HCT116 (cell line): ENCODE measurements around the gene SLC30A10. TPM values are rescaled to one million over a fixed set of nuclear protein-coding genes. Genes with fewer than 3 reads are reported as not detected.

Experiments used
- ATAC-seq: fragments of 200-7000 bp; cut with Tn5 transposase; 2 replicates; pipeline ENCODE4 v1.9.1; 2020; ENCODE audit warnings: mild to moderate bottlenecking, moderate library complexity
- BruUV-seq: library from RNA; stranded (reverse); fragments of 400-500 nt; replicated peaks from 2 replicates; lab custom pipeline; 2021; lab: Mats Ljungman, UMichigan
- CTCF ChIA-PET: fragments of 300-600 bp; sonication (Branson Sonifier 250); formaldehyde crosslinking; loops from one replicate; lab custom pipeline; 2021; ENCODE audit warnings: antibody characterized with exemption; lab: Charles Lee
- POLR2A ChIA-PET: fragments of 300-600, 350-600 bp; sonication (Branson Sonifier 250); formaldehyde crosslinking; loops from one replicate; lab custom pipeline; 2021; ENCODE audit warnings: antibody characterized with exemption; lab: Charles Lee
- RAD21 ChIA-PET, 2 experiments: fragments of 300-600 bp; sonication (Branson Sonifier 250); formaldehyde crosslinking; loops; one replicate each; lab custom pipeline; 2023; ENCODE audit warnings: low total read pairs in 2 of 2; ENCODE audit not compliant: uncharacterized antibody in 2 of 2, unreplicated experiment in 2 of 2, low non-redundant PET in 1 of 2; lab: Charles Lee
- DNase-seq: peaks from one replicate; pipeline ENCODE4 v3.0.0-alpha.2; 2010; ENCODE audit warnings: low read depth, low spot score
- H2AFZ ChIP-seq: fragments of 200-600 bp; shearing (Covaris generic), sonication (generic); 2 replicates; pipeline ENCODE4 v1.6.1; 2017; ENCODE audit warnings: low read depth, mixed run types, mixed read lengths, antibody characterized with exemption, low read length; ENCODE audit not compliant: poor library complexity, severe bottlenecking
- H3K27ac ChIP-seq: 2 replicates; pipeline ENCODE4 v1.5.1; 2012; ENCODE audit warnings: low read depth, low read length
- H3K27me3 ChIP-seq: fragments of 200-600 bp; sonication (generic); 2 replicates; pipeline ENCODE4 v1.6.1; 2016; ENCODE audit warnings: mixed run types, low read length, mixed read lengths; ENCODE audit not compliant: insufficient read depth
- H3K36me3 ChIP-seq, 2 experiments: fragments of 200-500 bp in 1 of 2; fragments of 200-600 bp in 1 of 2; sonication (Bioruptor generic) in 1 of 2; sonication (generic) in 1 of 2; 2 replicates each; pipeline versions ENCODE4 v1.5.1 to v1.6.1; 2014 to 2016; ENCODE audit warnings: low read length in 2 of 2, inconsistent platforms in 1 of 2, mixed read lengths in 1 of 2, mixed run types in 1 of 2; ENCODE audit not compliant: insufficient read depth in 2 of 2, control insufficient read depth in 1 of 2
- H3K4me1 ChIP-seq, 2 experiments: fragments of 200-600 bp in 1 of 2; sonication (generic) in 1 of 2; 2 replicates each; pipeline versions ENCODE4 v1.5.1 to v1.6.1; 2012 to 2017; ENCODE audit warnings: low read length in 2 of 2, inconsistent platforms in 1 of 2, mild to moderate bottlenecking in 1 of 2, mixed read lengths in 1 of 2, mixed run types in 1 of 2, moderate library complexity in 1 of 2; ENCODE audit not compliant: insufficient read depth in 2 of 2, control insufficient read depth in 1 of 2
- H3K4me2 ChIP-seq: fragments of 200-600 bp; sonication (generic); 2 replicates; pipeline ENCODE4 v1.6.1; 2017; ENCODE audit warnings: mixed run types, low read length, mixed read lengths
- H3K4me3 ChIP-seq, 2 experiments: fragments of 200-600 bp in 1 of 2; sonication (generic) in 1 of 2; replicated peaks in 1 of 2; 2 replicates each; pipeline ENCODE4 v1.5.1; 2011 to 2016; ENCODE audit warnings: low read length in 2 of 2, control low read depth in 1 of 2, low read depth in 1 of 2, mild to moderate bottlenecking in 1 of 2, mixed read lengths in 1 of 2, mixed run types in 1 of 2
- H3K79me2 ChIP-seq: fragments of 200-600 bp; sonication (generic); 2 replicates; pipeline ENCODE4 v1.6.1; 2017; ENCODE audit warnings: mild to moderate bottlenecking, mixed run types, low read length, moderate library complexity, mixed read lengths; ENCODE audit not compliant: insufficient read depth
- H3K9ac ChIP-seq: fragments of 200-600 bp; sonication (generic); 2 replicates; pipeline ENCODE4 v1.6.1; 2016; ENCODE audit warnings: low read length, mixed read lengths
- H3K9me2 ChIP-seq: fragments of 200-600 bp; sonication (generic), shearing (Covaris generic); 2 replicates; pipeline ENCODE4 v1.6.1; 2017; ENCODE audit warnings: mixed run types, mild to moderate bottlenecking, moderate library complexity; ENCODE audit not compliant: insufficient read depth
- H3K9me3 ChIP-seq, 2 experiments: fragments of 200-500 bp in 1 of 2; fragments of 200-600 bp in 1 of 2; sonication (Bioruptor generic) in 1 of 2; sonication (generic) in 1 of 2; 2 replicates each; pipeline ENCODE4 v1.6.1; 2014 to 2017; ENCODE audit warnings: low read length in 2 of 2, mixed read lengths in 2 of 2, inconsistent platforms in 1 of 2, low read depth in 1 of 2, mild to moderate bottlenecking in 1 of 2, mixed run types in 1 of 2, moderate library complexity in 1 of 2; ENCODE audit not compliant: control insufficient read depth in 1 of 2, insufficient read depth in 1 of 2
- H4K20me1 ChIP-seq: fragments of 200-600 bp; sonication (generic), shearing (Covaris generic); 2 replicates; pipeline ENCODE4 v1.6.1; 2017; ENCODE audit warnings: mixed run types, mild to moderate bottlenecking, moderate library complexity; ENCODE audit not compliant: insufficient read depth
- CEBPB ChIP-seq: IDR thresholded peaks from 2 replicates; pipeline ENCODE4 v1.6.1; 2012; ENCODE audit warnings: low read depth
- CTCF ChIP-seq, 3 experiments: fragments of 200-600 bp in 1 of 3; sonication (generic) in 1 of 3; IDR thresholded peaks in 2 of 3; conservative IDR thresholded peaks in 1 of 3; 2 replicates each; pipeline ENCODE4 v1.5.1; 2012 to 2017; ENCODE audit warnings: low read depth in 2 of 3, low read length in 2 of 3, antibody characterized with exemption in 1 of 3, borderline replicate concordance in 1 of 3, control low read depth in 1 of 3, mild to moderate bottlenecking in 1 of 3, mixed read lengths in 1 of 3, mixed run types in 1 of 3, moderate library complexity in 1 of 3; ENCODE audit not compliant: insufficient read depth in 1 of 3
- EGR1 ChIP-seq: IDR thresholded peaks from 2 replicates; pipeline ENCODE4 v1.6.1; 2012; ENCODE audit warnings: low read depth
- ELF1 ChIP-seq: IDR thresholded peaks from 2 replicates; pipeline ENCODE4 v1.6.1; 2012; ENCODE audit warnings: low read depth, borderline replicate concordance
- EZH2 ChIP-seq: fragments of 200-600 bp; sonication (generic); IDR thresholded peaks from 2 replicates; pipeline ENCODE4 v1.6.1; 2017; ENCODE audit warnings: antibody characterized with exemption, mixed run types
- EZH2phosphoT487 ChIP-seq: fragments of 200-600 bp; IDR thresholded peaks from 2 replicates; pipeline ENCODE4 v1.6.1; 2018; ENCODE audit warnings: antibody characterized with exemption, borderline replicate concordance
- FOSL1 ChIP-seq: IDR thresholded peaks from 2 replicates; pipeline ENCODE4 v1.6.1; 2012; ENCODE audit warnings: low read depth
- POLR2AphosphoS5 ChIP-seq: IDR thresholded peaks from 2 replicates; pipeline ENCODE4 v1.6.1; 2011; ENCODE audit warnings: mild to moderate bottlenecking, low read depth, low read length, moderate library complexity
- RAD21 ChIP-seq: IDR thresholded peaks from 2 replicates; pipeline ENCODE4 v1.6.1; 2012; ENCODE audit warnings: low read depth, mild to moderate bottlenecking
- SP1 ChIP-seq: IDR thresholded peaks from 2 replicates; pipeline ENCODE4 v1.6.1; 2012; ENCODE audit warnings: low read depth
- TCF7L2 ChIP-seq: IDR thresholded peaks from 2 replicates; pipeline ENCODE4 v1.7.0; 2011; ENCODE audit warnings: borderline replicate concordance, inconsistent platforms; ENCODE audit not compliant: insufficient read depth, insufficient read length; ENCODE audit errors: extremely low read depth
- ZBTB33 ChIP-seq: IDR thresholded peaks from 2 replicates; pipeline ENCODE4 v1.6.1; 2011; ENCODE audit warnings: mild to moderate bottlenecking, low read length, moderate library complexity; ENCODE audit not compliant: insufficient replicate concordance; ENCODE audit errors: extremely low read depth
- ZFX ChIP-seq: fragments of 450-650 bp; IDR thresholded peaks from 2 replicates; pipeline ENCODE4 v1.6.1; 2017
- ZNF274 ChIP-seq: fragments of 200-500 bp; sonication (Bioruptor generic); IDR thresholded peaks from 2 replicates; pipeline ENCODE4 v1.6.1; 2014; ENCODE audit warnings: mild to moderate bottlenecking, low read depth, low read length, inconsistent platforms
- intact Hi-C: fragments of 100-400 bp; cut with micrococcal nuclease; formaldehyde crosslinking; loops from 2 replicates; pipeline ENCODE4 v1.10.0; 2022
- total RNA-seq: library from RNA; stranded (reverse); gene quantifications from one replicate; pipeline ENCODE4 v1.2.1, GENCODE V29; 2021; ENCODE audit not compliant: unreplicated experiment
- TF ChIP-seq, protein P1 (sequence below): IDR thresholded peaks from 2 replicates; pipeline ENCODE4 v1.6.1; 2012

SLC30A10 gene
- total RNA-seq, 1 experiment from 2014 or later: 0.15 TPM

DNA sequence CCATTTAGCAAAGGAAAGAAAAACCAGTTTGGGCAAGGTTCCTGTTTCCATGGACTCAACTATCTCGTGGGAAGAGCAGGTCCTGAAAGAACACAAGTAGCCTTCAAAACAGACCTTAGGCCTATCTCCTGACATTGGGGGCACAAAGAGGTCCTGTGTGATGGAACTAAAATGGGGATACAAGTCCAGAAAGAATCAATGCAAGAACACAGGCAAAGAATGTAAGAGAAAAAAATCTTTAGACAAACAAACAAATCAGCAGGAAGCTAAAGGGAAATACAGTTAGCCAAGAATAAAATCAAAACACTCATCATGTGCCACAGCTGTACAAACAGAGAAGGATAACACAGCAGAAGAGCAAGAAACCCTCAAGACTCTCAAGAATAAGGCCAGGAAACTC lies 28.2 kb downstream of the SLC30A10 start:
- no peak for TF ChIP-seq EZH2
- no peak for TF ChIP-seq ZFX
- no peak for TF ChIP-seq ZBTB33
- TF ChIP-seq POLR2AphosphoS5: no peak
- TF ChIP-seq CEBPB: no peak
- TF ChIP-seq, protein P1, sequence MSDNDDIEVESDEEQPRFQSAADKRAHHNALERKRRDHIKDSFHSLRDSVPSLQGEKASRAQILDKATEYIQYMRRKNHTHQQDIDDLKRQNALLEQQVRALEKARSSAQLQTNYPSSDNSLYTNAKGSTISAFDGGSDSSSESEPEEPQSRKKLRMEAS: no peak
- no peak for TF ChIP-seq CTCF (IDR thresholded peaks at IDR 0.05 in 2 of 3, conservative IDR thresholded peaks at IDR 0.05 in 1 of 3; ENCODE audit: borderline replicate concordance in 1 of 3, insufficient read depth in 1 of 3, low read depth in 2 of 3, low read length in 2 of 3)
- no peak for TF ChIP-seq FOSL1
- no peak for TF ChIP-seq SP1
- TF ChIP-seq TCF7L2: no peak
- no peak for TF ChIP-seq ZNF274
- no peak for TF ChIP-seq RAD21
- no peak for TF ChIP-seq EGR1
- TF ChIP-seq ELF1: no peak
- no peak for TF ChIP-seq EZH2phosphoT487
- no TSS peak for BruUV-seq
- intact Hi-C loops: no loop called here
- POLR2A ChIA-PET: no interaction called here
- no peaks in the 10 kb centered on the region for H3K36me3 ChIP-seq
- H3K27me3 ChIP-seq: peaks cover 14% of the 10 kb centered on the region
- no peaks in the 10 kb centered on the region for H3K4me1 ChIP-seq
- H3K4me3 ChIP-seq: no peak overlapping the region
- no peak overlapping the region for H2AFZ ChIP-seq
- ATAC-seq: no peak
- no peaks in the 10 kb centered on the region for H3K9me3 ChIP-seq
- H3K4me2 ChIP-seq: no peak overlapping the region
- CTCF ChIA-PET: no interaction called here
- H3K9me2 ChIP-seq: no peaks in the 10 kb centered on the region
- RAD21 ChIA-PET: no interaction called here
- H3K79me2 ChIP-seq: no peaks in the 10 kb centered on the region
- H3K27ac ChIP-seq: no peak overlapping the region
- DNase-seq: no peak
- H4K20me1 ChIP-seq: no peaks in the 10 kb centered on the region
- no peak overlapping the region for H3K9ac ChIP-seq
